Calu3 (cell line): Measurements from ENCODE around the gene PTPRN2. TPM values are rescaled to one million over a fixed set of nuclear protein-coding genes. Genes with fewer than 3 reads are reported as not detected.

Experiments
- BruUV-seq: library from RNA; stranded (reverse); fragments of 400-500 nt; replicated peaks from 2 replicates; lab custom pipeline; 2021; lab: Mats Ljungman, UMichigan
- CTCF ChIA-PET: fragments of 300-600 bp; sonication (Branson Sonifier 250); formaldehyde crosslinking; loops from one replicate; lab custom pipeline; 2022; ENCODE audit warnings: antibody characterized with exemption; lab: Charles Lee
- DNase-seq: peaks from one replicate; pipeline ENCODE4 v3.0.0; 2022
- H3K27ac Mint-ChIP-seq: one replicate; pipeline ENCODE4 v1.8.0; 2022; ENCODE audit warnings: mixed read lengths; ENCODE audit not compliant: unreplicated experiment
- H3K27me3 Mint-ChIP-seq: one replicate; pipeline ENCODE4 v1.8.0; 2022; ENCODE audit warnings: mixed read lengths; ENCODE audit not compliant: unreplicated experiment
- H3K36me3 Mint-ChIP-seq: one replicate; pipeline ENCODE4 v1.8.0; 2022; ENCODE audit warnings: mild to moderate bottlenecking, moderate library complexity, mixed read lengths; ENCODE audit not compliant: insufficient read depth, unreplicated experiment
- H3K4me1 Mint-ChIP-seq: one replicate; pipeline ENCODE4 v1.8.0; 2022; ENCODE audit warnings: mild to moderate bottlenecking, low read depth, mixed read lengths; ENCODE audit not compliant: unreplicated experiment
- H3K4me3 Mint-ChIP-seq: one replicate; pipeline ENCODE4 v1.8.0; 2022; ENCODE audit warnings: mild to moderate bottlenecking, low read depth, moderate library complexity, mixed read lengths; ENCODE audit not compliant: unreplicated experiment
- H3K9me3 Mint-ChIP-seq: one replicate; pipeline ENCODE4 v1.8.0; 2022; ENCODE audit warnings: low read depth, mixed read lengths; ENCODE audit not compliant: unreplicated experiment
- intact Hi-C: fragments of 100-400 bp; cut with micrococcal nuclease; formaldehyde crosslinking; loops from one replicate; pipeline ENCODE4 v1.10.0; 2022; ENCODE audit not compliant: unreplicated experiment
- total RNA-seq: library from RNA; stranded (reverse); gene quantifications from 2 replicates; pipeline ENCODE4 v1.2.3, GENCODE V29; 2022
- TF ChIP-seq, protein P1 (sequence below): fragments of 200-600 bp; IDR thresholded peaks from one replicate; pipeline ENCODE4 v1.8.0; 2022; ENCODE audit warnings: antibody characterized with exemption; ENCODE audit not compliant: unreplicated experiment

Gene PTPRN2
- total RNA-seq, 1 experiment from 2014 or later: 2.0 TPM

DNA sequence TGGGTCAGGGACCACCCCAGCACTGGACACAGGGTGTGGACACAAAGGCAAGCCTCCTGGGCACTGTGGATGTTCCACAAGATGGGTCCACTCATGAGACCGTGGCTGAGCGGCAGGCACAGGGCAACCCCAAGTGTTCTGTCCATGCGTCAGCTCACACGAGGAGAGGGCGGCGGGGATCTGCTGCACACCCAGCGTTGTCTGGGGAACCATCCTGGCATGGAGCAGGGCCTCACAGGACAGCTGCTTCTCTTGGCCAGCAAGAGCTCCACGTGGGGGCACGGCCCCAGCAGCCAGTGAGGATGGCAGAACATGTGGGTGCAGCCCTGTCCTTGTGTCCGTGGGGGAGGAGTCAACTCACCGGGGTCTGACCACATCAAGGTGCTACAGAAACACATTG, 195.4 kb downstream of the PTPRN2 start:
- no TSS peak for BruUV-seq
- H3K36me3 Mint-ChIP-seq: no peaks in the 10 kb centered on the region
- TF ChIP-seq, protein P1, sequence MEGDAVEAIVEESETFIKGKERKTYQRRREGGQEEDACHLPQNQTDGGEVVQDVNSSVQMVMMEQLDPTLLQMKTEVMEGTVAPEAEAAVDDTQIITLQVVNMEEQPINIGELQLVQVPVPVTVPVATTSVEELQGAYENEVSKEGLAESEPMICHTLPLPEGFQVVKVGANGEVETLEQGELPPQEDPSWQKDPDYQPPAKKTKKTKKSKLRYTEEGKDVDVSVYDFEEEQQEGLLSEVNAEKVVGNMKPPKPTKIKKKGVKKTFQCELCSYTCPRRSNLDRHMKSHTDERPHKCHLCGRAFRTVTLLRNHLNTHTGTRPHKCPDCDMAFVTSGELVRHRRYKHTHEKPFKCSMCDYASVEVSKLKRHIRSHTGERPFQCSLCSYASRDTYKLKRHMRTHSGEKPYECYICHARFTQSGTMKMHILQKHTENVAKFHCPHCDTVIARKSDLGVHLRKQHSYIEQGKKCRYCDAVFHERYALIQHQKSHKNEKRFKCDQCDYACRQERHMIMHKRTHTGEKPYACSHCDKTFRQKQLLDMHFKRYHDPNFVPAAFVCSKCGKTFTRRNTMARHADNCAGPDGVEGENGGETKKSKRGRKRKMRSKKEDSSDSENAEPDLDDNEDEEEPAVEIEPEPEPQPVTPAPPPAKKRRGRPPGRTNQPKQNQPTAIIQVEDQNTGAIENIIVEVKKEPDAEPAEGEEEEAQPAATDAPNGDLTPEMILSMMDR: no peak
- CTCF ChIA-PET: no interaction called here
- H3K4me1 Mint-ChIP-seq: no peaks in the 10 kb centered on the region
- no peak overlapping the region for H3K4me3 Mint-ChIP-seq
- H3K27ac Mint-ChIP-seq: no peak overlapping the region
- H3K27me3 Mint-ChIP-seq: no peaks in the 10 kb centered on the region
- no peak for DNase-seq
- intact Hi-C loops: no loop called here
- no peaks in the 10 kb centered on the region for H3K9me3 Mint-ChIP-seq

DNA sequence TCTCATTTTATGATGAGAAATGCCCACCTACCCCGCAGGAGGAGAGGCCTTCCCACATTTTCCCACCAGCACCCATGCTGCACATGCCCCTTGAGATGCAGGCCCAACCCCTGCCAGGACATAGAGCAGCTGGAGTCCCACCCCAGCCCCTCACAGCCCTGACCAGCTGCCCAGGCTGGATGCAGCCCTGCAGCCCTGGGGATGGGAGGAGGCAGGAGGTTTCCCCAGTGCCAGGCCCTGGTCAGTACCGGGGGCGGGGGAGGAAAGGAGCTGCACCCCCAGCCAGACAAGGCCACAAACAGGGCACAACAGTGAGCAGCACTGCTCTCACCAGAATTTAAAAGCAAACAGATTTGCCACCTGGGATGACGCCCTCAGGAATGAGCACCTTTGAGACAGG, 196.1 kb downstream of the PTPRN2 start:
- H3K36me3 Mint-ChIP-seq: no peaks in the 10 kb centered on the region
- H3K4me3 Mint-ChIP-seq: no peak overlapping the region
- no peak for DNase-seq
- no peaks in the 10 kb centered on the region for H3K27me3 Mint-ChIP-seq
- no TSS peak for BruUV-seq
- no peak overlapping the region for H3K27ac Mint-ChIP-seq
- intact Hi-C loops: no loop called here
- TF ChIP-seq, protein P1: no peak
- CTCF ChIA-PET: no interaction called here
- H3K4me1 Mint-ChIP-seq: no peaks in the 10 kb centered on the region
- H3K9me3 Mint-ChIP-seq: no peaks in the 10 kb centered on the region

GRCh38 chr7:158391141-158391540, 196.5 kb downstream of the PTPRN2 start:
- H3K36me3 Mint-ChIP-seq: no peaks in the 10 kb centered on the region
- no peaks in the 10 kb centered on the region for H3K9me3 Mint-ChIP-seq
- intact Hi-C loops: no loop called here
- no peak overlapping the region for H3K4me3 Mint-ChIP-seq
- no peaks in the 10 kb centered on the region for H3K4me1 Mint-ChIP-seq
- DNase-seq: no peak
- H3K27ac Mint-ChIP-seq: no peak overlapping the region
- BruUV-seq: no TSS peak
- H3K27me3 Mint-ChIP-seq: no peaks in the 10 kb centered on the region
- TF ChIP-seq, protein P1: no peak
- CTCF ChIA-PET: no interaction called here

DNA sequence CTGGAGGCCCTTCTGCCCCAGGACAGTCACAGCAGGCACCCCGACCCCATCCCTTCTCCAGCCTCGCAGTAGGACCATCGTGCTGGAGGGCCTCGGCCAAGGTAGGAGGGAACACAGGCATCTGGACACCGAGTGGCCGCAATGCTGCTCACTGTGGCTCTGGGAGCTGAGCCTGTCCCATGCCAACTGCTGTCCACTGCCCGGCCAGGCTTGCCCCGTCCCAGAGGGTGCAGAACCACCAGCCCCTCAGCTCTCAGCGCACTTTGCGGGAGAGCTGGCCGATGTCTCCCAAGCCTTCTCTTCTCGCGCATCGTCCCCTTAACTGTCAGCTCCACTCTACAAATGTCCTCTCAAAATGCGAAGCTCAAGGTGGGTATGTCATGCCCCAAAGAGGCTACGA, 197.2 kb downstream of the PTPRN2 start:
- Mint-ChIP-seq H3K27me3 (no peaks in the 10 kb centered on the region), H3K27ac (no peak overlapping the region), H3K36me3 (no peaks in the 10 kb centered on the region), H3K4me3 (no peak overlapping the region), H3K4me1 (no peaks in the 10 kb centered on the region), H3K9me3 (no peaks in the 10 kb centered on the region)
- TF ChIP-seq, protein P1: no peak
- CTCF ChIA-PET: no interaction called here
- no peak for DNase-seq
- BruUV-seq: no TSS peak
- intact Hi-C loops: no loop called here
